ENCODE measurements around the gene RNF150.

GRCh38 chr4:141054446-141054845 lies 78.8 kb downstream of the RNF150 start:
- TF ChIP-seq POLR2A (IDR thresholded peaks at IDR 0.05) (no peak), CTCF (IDR thresholded peaks at IDR 0.05) (no peak)

All from adrenal gland (tissue), 5 donors.